ENCODE results near the gene TBC1D10B.

The TBC1D10B gene

GRCh38 chr16:30416047-30416603 lies 45.8 kb upstream of the TBC1D10B start:
- peaks cover 40% of the 10 kb centered on the region for H3K36me3 ChIP-seq
- no peak for TF ChIP-seq CTCF (IDR thresholded peaks at IDR 0.05; ENCODE audit: low read depth, low read length)
- no peak for DNase-seq

GRCh38 chr16:30414159-30414558 lies 43.9 kb upstream of the TBC1D10B start:
- H3K36me3 ChIP-seq: peaks cover 48% of the 10 kb centered on the region
- no peaks in the 10 kb centered on the region for H3K9me3 ChIP-seq (ENCODE audit: severe bottlenecking)
- H3K4me3 ChIP-seq (ENCODE audit: low read depth, low read length): no peak overlapping the region
- H3K27ac ChIP-seq: no peak overlapping the region
- no peaks in the 10 kb centered on the region for H3K27me3 ChIP-seq (ENCODE audit: insufficient read depth, low read depth, severe bottlenecking)
- TF ChIP-seq CTCF (IDR thresholded peaks at IDR 0.05; ENCODE audit: low read depth, low read length): no peak
- DNase-seq: no peak

More at GRCh38 chr16:30416047-30416603, 45.8 kb upstream of the TBC1D10B start:
- no peak overlapping the region for H3K4me3 ChIP-seq (ENCODE audit: low read depth, low read length)
- H3K9me3 ChIP-seq (ENCODE audit: severe bottlenecking): no peaks in the 10 kb centered on the region
- H3K27me3 ChIP-seq (ENCODE audit: insufficient read depth, low read depth, severe bottlenecking): no peaks in the 10 kb centered on the region
- no peak overlapping the region for H3K27ac ChIP-seq

- H3K36me3 ChIP-seq: peaks cover 42% of the 10 kb centered on the region
- TF ChIP-seq CTCF (IDR thresholded peaks at IDR 0.05; ENCODE audit: low read depth, low read length): no peak
- no peak overlapping the region for H3K27ac ChIP-seq
Observed at GRCh38 chr16:30413112-30413806, 43.0 kb upstream of the TBC1D10B start.

GRCh38 chr16:30409125-30410060 lies 39.1 kb upstream of the TBC1D10B start:
- H3K9me3 ChIP-seq (ENCODE audit: severe bottlenecking): no peaks in the 10 kb centered on the region
- no peak overlapping the region; the same call in 1 of the 2 replicates for H3K27ac ChIP-seq
- peak; percentile 86 for TF ChIP-seq CTCF (IDR thresholded peaks at IDR 0.05; ENCODE audit: low read depth, low read length)
- H3K36me3 ChIP-seq: peaks cover 39% of the 10 kb centered on the region
- peak; percentile 93 for DNase-seq
- no peak overlapping the region for H3K4me3 ChIP-seq (ENCODE audit: low read depth, low read length)
- no peaks in the 10 kb centered on the region for H3K27me3 ChIP-seq (ENCODE audit: insufficient read depth, low read depth, severe bottlenecking)

More at GRCh38 chr16:30413112-30413806, 43.0 kb upstream of the TBC1D10B start:
- Histone ChIP-seq H3K27me3 (ENCODE audit: insufficient read depth, low read depth, severe bottlenecking) (no peaks in the 10 kb centered on the region), H3K9me3 (ENCODE audit: severe bottlenecking) (no peaks in the 10 kb centered on the region), H3K4me3 (ENCODE audit: low read depth, low read length) (no peak overlapping the region)
- no peak for DNase-seq

- no peak for TF ChIP-seq CTCF (IDR thresholded peaks at IDR 0.05; ENCODE audit: low read depth, low read length)
- no peak for DNase-seq
Observed at GRCh38 chr16:30407804-30408534, 37.7 kb upstream of the TBC1D10B start.

More at GRCh38 chr16:30407804-30408534, 37.7 kb upstream of the TBC1D10B start:
- peaks cover 27% of the 10 kb centered on the region for H3K36me3 ChIP-seq
- peak overlapping the region; percentile 79 for H3K27ac ChIP-seq
- H3K9me3 ChIP-seq (ENCODE audit: severe bottlenecking): no peaks in the 10 kb centered on the region
- peak overlapping the region; percentile 90 for H3K4me3 ChIP-seq (ENCODE audit: low read depth, low read length)
- no peaks in the 10 kb centered on the region for H3K27me3 ChIP-seq (ENCODE audit: insufficient read depth, low read depth, severe bottlenecking)
